Mammary epithelial cell (primary cell): ENCODE results near the gene EIF4H.

Experiments
- CTCF ChIP-seq, 2 donors: IDR thresholded peaks in 1 of 2; conservative IDR thresholded peaks in 1 of 2; 2 replicates each; pipeline ENCODE4 v1.5.1; 2011 to 2012; ENCODE audit warnings: inconsistent platforms in 2 of 2, low read length in 2 of 2, mild to moderate bottlenecking in 2 of 2, control low read depth in 1 of 2, low read depth in 1 of 2; ENCODE audit not compliant: insufficient read depth in 1 of 2; ENCODE audit errors: extremely low read depth in 1 of 2
- EZH2 ChIP-seq: IDR thresholded peaks from 2 replicates; pipeline ENCODE4 v1.6.1; 2012; ENCODE audit warnings: low read length, inconsistent platforms, borderline replicate concordance

- TF ChIP-seq CTCF (conservative IDR thresholded peaks at IDR 0.05 in 1 of 2, IDR thresholded peaks at IDR 0.05 in 1 of 2; ENCODE audit: extremely low read depth in 1 of 2, insufficient read depth in 1 of 2, low read depth in 1 of 2, low read length in 2 of 2) (no peak), EZH2 (no peak)
Observed at GRCh38 chr7:74233655-74234285, 59.6 kb downstream of the EIF4H start.
